Endothelial cell of hepatic sinusoid (primary cell): Measurements from ENCODE around the gene ABHD16B.
"Not testable (repeated sequence)": the region's sequence is repeated elsewhere in the genome, so short reads cannot be mapped to it uniquely, and the experiment has no call there.

ENCODE experiments used
- in situ Hi-C: cut with HindIII; loops from 2 replicates; pipeline ENCODE4 v1.10.0; 2017; ENCODE audit warnings: low sequenced_read_pairs

Gene ABHD16B

GRCh38 chr20:63854069-63854765 lies 7.1 kb upstream of the ABHD16B start:
- in situ Hi-C loops = no loop called here

- in situ Hi-C loops = no loop called here
Observed at GRCh38 chr20:63854766-63855362, 6.4 kb upstream of the ABHD16B start.

GRCh38 chr20:63855363-63856097 lies 5.8 kb upstream of the ABHD16B start:
- in situ Hi-C loops = no loop called here

GRCh38 chr20:63856098-63856511 lies 5.2 kb upstream of the ABHD16B start:
- in situ Hi-C loops = no loop called here

- in situ Hi-C loops = no loop called here
Observed at GRCh38 chr20:63857764-63858392, 3.4 kb upstream of the ABHD16B start.

- in situ Hi-C loops = no loop called here
Observed at GRCh38 chr20:63858393-63859165, 2.7 kb upstream of the ABHD16B start.

GRCh38 chr20:63859166-63859699 lies 2.1 kb upstream of the ABHD16B start:
- in situ Hi-C loops = no loop called here

- in situ Hi-C loops = no loop called here
Observed at GRCh38 chr20:63860325-63861051, 810 bp upstream of the ABHD16B start.

- in situ Hi-C loops = no loop called here
Observed at GRCh38 chr20:63861981-63862901, 943 bp downstream of the ABHD16B start.

- in situ Hi-C loops = no loop called here
Observed at GRCh38 chr20:63863021-63863797, 1.9 kb downstream of the ABHD16B start.

GRCh38 chr20:63863798-63864544 lies 2.7 kb downstream of the ABHD16B start:
- in situ Hi-C loops = no loop called here

- in situ Hi-C loops = no loop called here
Observed at GRCh38 chr20:63864545-63864977, 3.3 kb downstream of the ABHD16B start.

- in situ Hi-C loops = no loop called here
Observed at GRCh38 chr20:63864978-63865640, 3.8 kb downstream of the ABHD16B start, which contains the start of gene TPD52L2. Gene TPD52L2, plus strand, starts transcription at chr20:63865270. Its CDS starts 96 bp downstream, at chr20:63865366.

- in situ Hi-C loops = not testable (repeated sequence)
Observed at GRCh38 chr20:63867042-63867441, 5.7 kb downstream of the ABHD16B start.

GRCh38 chr20:63868264-63868663 lies 7.0 kb downstream of the ABHD16B start:
- in situ Hi-C loops = no loop called here

GRCh38 chr20:63873477-63873971 lies 12.2 kb downstream of the ABHD16B start:
- in situ Hi-C loops = loop anchor here (10.0 kb wide), 1 partner anchor 181 kb away; no protein-coding TSS in a partner anchor
